Neuronal stem cell (in vitro differentiated cells): ENCODE data around the gene CBFA2T2.

Experiments
- DNase-seq: peaks from one replicate; pipeline ENCODE4 v3.0.0-alpha.2; 2013; ENCODE audit warnings: low spot score
- H2AFZ ChIP-seq: one replicate; pipeline ENCODE4 v1.6.1; 2013; ENCODE audit warnings: mild to moderate bottlenecking, low read length, inconsistent platforms
- H2AK5ac ChIP-seq: 2 replicates; pipeline ENCODE4 v1.6.1; 2013; ENCODE audit warnings: low read depth, mild to moderate bottlenecking, inconsistent platforms, low read length, moderate library complexity, mixed read lengths
- H2BK120ac ChIP-seq: 2 replicates; pipeline ENCODE4 v1.6.1; 2013; ENCODE audit warnings: low read depth, mild to moderate bottlenecking, inconsistent platforms, low read length, moderate library complexity, mixed read lengths
- H2BK12ac ChIP-seq: one replicate; pipeline ENCODE4 v1.6.1; 2013; ENCODE audit warnings: low read length, inconsistent platforms
- H2BK15ac ChIP-seq: 2 replicates; pipeline ENCODE4 v1.6.1; 2013; ENCODE audit warnings: mild to moderate bottlenecking, low read length, inconsistent platforms, mixed read lengths
- H2BK5ac ChIP-seq: one replicate; pipeline ENCODE4 v1.6.1; 2013; ENCODE audit warnings: inconsistent platforms, mild to moderate bottlenecking, low read length, moderate library complexity
- H3K14ac ChIP-seq: one replicate; pipeline ENCODE4 v1.6.1; 2013; ENCODE audit warnings: low read length, inconsistent platforms
- H3K18ac ChIP-seq: 2 replicates; pipeline ENCODE4 v1.6.1; 2013; ENCODE audit warnings: low read length, inconsistent platforms
- H3K23ac ChIP-seq: 2 replicates; pipeline ENCODE4 v1.6.1; 2013; ENCODE audit warnings: low read depth, mild to moderate bottlenecking, mixed read lengths, low read length, inconsistent platforms; ENCODE audit not compliant: poor library complexity
- H3K27ac ChIP-seq: replicated peaks from 3 replicates; pipeline ENCODE4 v1.5.1; 2013; ENCODE audit warnings: low read length, inconsistent platforms
- H3K27me3 ChIP-seq, 3 experiments: 2 replicates each; pipeline ENCODE4 v1.6.1; 2013; ENCODE audit warnings: low read length in 3 of 3, mild to moderate bottlenecking in 2 of 3, inconsistent platforms in 1 of 3, low read depth in 1 of 3, mixed read lengths in 1 of 3, moderate library complexity in 1 of 3; ENCODE audit not compliant: control insufficient read depth in 3 of 3, insufficient read depth in 3 of 3
- H3K36me3 ChIP-seq, 2 donors: replicated peaks in 1 of 2; 2 replicates each; pipeline ENCODE4 v1.6.1; 2013; ENCODE audit warnings: low read length in 2 of 2; ENCODE audit not compliant: control insufficient read depth in 2 of 2, insufficient read depth in 2 of 2
- H3K4ac ChIP-seq: 2 replicates; pipeline ENCODE4 v1.6.1; 2013; ENCODE audit warnings: inconsistent platforms, mild to moderate bottlenecking, low read length, moderate library complexity
- H3K4me1 ChIP-seq, 2 donors: 1 replicate in 1 of 2; 2 replicates in 1 of 2; pipeline ENCODE4 v1.6.1; 2013; ENCODE audit warnings: low read length in 2 of 2, low read depth in 1 of 2; ENCODE audit not compliant: control insufficient read depth in 2 of 2, insufficient read depth in 1 of 2
- H3K4me2 ChIP-seq: one replicate; pipeline ENCODE4 v1.6.1; 2013; ENCODE audit warnings: mild to moderate bottlenecking, low read length, inconsistent platforms; ENCODE audit not compliant: insufficient read depth, poor library complexity, severe bottlenecking
- H3K4me3 ChIP-seq, 2 donors: 2 replicates each; pipeline ENCODE4 v1.5.1; 2013; ENCODE audit warnings: low read length in 2 of 2, mild to moderate bottlenecking in 2 of 2, inconsistent platforms in 1 of 2, moderate library complexity in 1 of 2
- H3K79me1 ChIP-seq: one replicate; pipeline ENCODE4 v1.6.1; 2013; ENCODE audit warnings: low read depth, mild to moderate bottlenecking, inconsistent platforms, low read length, moderate library complexity
- H3K9ac ChIP-seq: one replicate; pipeline ENCODE4 v1.6.1; 2013; ENCODE audit warnings: mild to moderate bottlenecking, low read depth, low read length, inconsistent platforms; ENCODE audit not compliant: poor library complexity
- H3K9me3 ChIP-seq, 2 donors: replicated peaks in 1 of 2; 2 replicates each; pipeline versions ENCODE3 to v1.6.1; 2013; ENCODE audit warnings: low read length in 2 of 2, mild to moderate bottlenecking in 2 of 2, inconsistent platforms in 1 of 2, low read depth in 1 of 2, mixed read lengths in 1 of 2, moderate library complexity in 1 of 2; ENCODE audit not compliant: control insufficient read depth in 2 of 2, insufficient read depth in 1 of 2
- H4K8ac ChIP-seq: one replicate; pipeline ENCODE4 v1.6.1; 2013; ENCODE audit warnings: low read depth, mild to moderate bottlenecking, inconsistent platforms, low read length, moderate library complexity
- H4K91ac ChIP-seq: one replicate; pipeline ENCODE4 v1.6.1; 2013; ENCODE audit warnings: low read length, low read depth, mild to moderate bottlenecking, inconsistent platforms; ENCODE audit not compliant: poor library complexity
- WGBS, 2 donors: extraction: QIAGEN DNeasy Blood & Tissue Kit; methylation state at CpG; one replicate each; pipeline ENCODE4 v1.1.7; 2013; ENCODE audit warnings: missing lambda C conversion rate in 2 of 2, mixed read lengths in 1 of 2; ENCODE audit not compliant: insufficient read length in 2 of 2, insufficient replicate concordance in 1 of 2; ENCODE audit errors: extremely low coverage in 2 of 2; 5-methylcytosine and 5-hydroxymethylcytosine counted together

Gene CBFA2T2

GRCh38 chr20:33594743-33595142, 104.8 kb downstream of the CBFA2T2 start:
- Histone ChIP-seq H2AK5ac (no peak overlapping the region), H2BK12ac (no peak overlapping the region), H3K4me3 (no peak overlapping the region), H3K4ac (no peak overlapping the region), H3K27ac (no peak overlapping the region), H3K4me2 (no peak overlapping the region), H3K14ac (no peak overlapping the region), H2AFZ (no peak overlapping the region), H3K18ac (no peak overlapping the region), H4K8ac (no peak overlapping the region), H2BK120ac (no peak overlapping the region), H3K9me3 (peaks cover 2 to 7% of the 10 kb centered on the region in 2 donors), H4K91ac (no peak overlapping the region), H3K36me3 (no peaks in the 10 kb centered on the region), H3K4me1 (no peaks in the 10 kb centered on the region), H3K23ac (no peak overlapping the region), H3K9ac (no peak overlapping the region), H3K79me1 (no peaks in the 10 kb centered on the region), H2BK15ac (no peak overlapping the region), H2BK5ac (no peak overlapping the region), H3K27me3 (no peaks in the 10 kb centered on the region)
- DNase-seq = no peak
- no CpG with 5 or more reads among the region's 2 CpGs for WGBS, 2 donors

DNA sequence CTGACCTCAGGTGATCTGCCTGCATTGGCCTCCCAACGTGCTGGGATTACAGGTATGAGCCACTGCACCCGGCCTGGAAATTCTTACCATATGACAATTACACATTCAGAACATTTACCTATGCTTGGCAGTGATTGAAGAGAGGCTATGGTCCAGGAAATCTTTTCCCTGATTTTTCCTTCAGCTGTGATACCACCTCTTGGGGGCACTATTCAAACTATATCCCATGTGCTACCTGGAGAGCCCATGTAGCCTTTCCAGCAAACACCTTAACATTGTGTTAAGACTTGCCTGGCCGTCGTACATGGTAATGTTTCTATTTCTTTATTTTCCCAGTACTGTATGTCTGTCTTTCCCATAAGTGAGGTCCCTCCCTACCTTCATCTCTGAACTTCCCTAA, 110.5 kb downstream of the CBFA2T2 start:
- Histone ChIP-seq H3K4me2 (no peak overlapping the region), H4K91ac (no peak overlapping the region), H3K27ac (no peak overlapping the region), H3K4me1 (no peaks in the 10 kb centered on the region), H3K18ac (no peak overlapping the region), H3K36me3 (no peaks in the 10 kb centered on the region), H2AFZ (no peak overlapping the region), H3K23ac (no peak overlapping the region), H2AK5ac (no peak overlapping the region), H3K4ac (no peak overlapping the region), H2BK15ac (no peak overlapping the region), H3K79me1 (no peaks in the 10 kb centered on the region), H2BK120ac (no peak overlapping the region), H3K9ac (no peak overlapping the region), H3K27me3 (no peaks in the 10 kb centered on the region), H3K9me3 (peaks cover 2 to 7% of the 10 kb centered on the region in 2 donors), H2BK5ac (no peak overlapping the region), H3K4me3 (no peak overlapping the region), H3K14ac (no peak overlapping the region), H2BK12ac (no peak overlapping the region), H4K8ac (no peak overlapping the region)
- WGBS, 2 donors = no CpG with 5 or more reads among the region's 4 CpGs
- DNase-seq = no peak

GRCh38 chr20:33600981-33601380, 111.1 kb downstream of the CBFA2T2 start:
- Histone ChIP-seq H4K8ac (no peak overlapping the region), H2BK120ac (no peak overlapping the region), H3K4me2 (no peak overlapping the region), H2BK5ac (no peak overlapping the region), H3K9me3 (peaks cover 2 to 7% of the 10 kb centered on the region in 2 donors), H3K18ac (no peak overlapping the region), H2BK15ac (no peak overlapping the region), H3K4ac (no peak overlapping the region), H3K27ac (no peak overlapping the region), H3K79me1 (no peaks in the 10 kb centered on the region), H4K91ac (no peak overlapping the region), H3K4me3 (no peak overlapping the region), H2AFZ (no peak overlapping the region), H2BK12ac (no peak overlapping the region), H3K23ac (no peak overlapping the region), H2AK5ac (no peak overlapping the region), H3K27me3 (no peaks in the 10 kb centered on the region), H3K9ac (no peak overlapping the region), H3K14ac (no peak overlapping the region), H3K4me1 (no peaks in the 10 kb centered on the region), H3K36me3 (no peaks in the 10 kb centered on the region)
- no peak for DNase-seq
- no CpG with 5 or more reads among the region's 8 CpGs for WGBS, 2 donors

GRCh38 chr20:33601861-33602260, 112.0 kb downstream of the CBFA2T2 start:
- H3K9me3 ChIP-seq = peaks cover 2 to 7% of the 10 kb centered on the region in 2 donors
- no CpG with 5 or more reads among the region's 5 CpGs for WGBS, 2 donors
- H4K91ac ChIP-seq = no peak overlapping the region
- H2BK5ac ChIP-seq = no peak overlapping the region
- H2BK12ac ChIP-seq = no peak overlapping the region
- H3K36me3 ChIP-seq = no peaks in the 10 kb centered on the region
- H3K18ac ChIP-seq = no peak overlapping the region
- no peak overlapping the region for H3K9ac ChIP-seq
- no peak overlapping the region for H3K4me2 ChIP-seq
- H3K27me3 ChIP-seq = no peaks in the 10 kb centered on the region
- no peak overlapping the region for H4K8ac ChIP-seq
- H3K4me1 ChIP-seq = peaks cover 0 to 3% of the 10 kb centered on the region in 2 donors
- no peak overlapping the region for H2BK15ac ChIP-seq
- no peak overlapping the region for H2BK120ac ChIP-seq
- H3K23ac ChIP-seq = no peak overlapping the region
- H3K14ac ChIP-seq = no peak overlapping the region
- no peak overlapping the region for H3K27ac ChIP-seq
- H3K79me1 ChIP-seq = no peaks in the 10 kb centered on the region
- no peak for DNase-seq
- H2AFZ ChIP-seq = no peak overlapping the region
- no peak overlapping the region for H3K4me3 ChIP-seq
- no peak overlapping the region for H2AK5ac ChIP-seq
- H3K4ac ChIP-seq = no peak overlapping the region
